GM18526 (cell line): Measurements from ENCODE around the gene ACBD3.

Experiments
- POLR2A ChIP-seq: IDR thresholded peaks from 3 replicates; pipeline ENCODE4 v1.6.1; 2011; ENCODE audit not compliant: insufficient read length; ENCODE audit errors: extremely low read depth

Gene ACBD3

GRCh38 chr1:226209307-226210059 lies 22.9 kb upstream of the ACBD3 start:
- TF ChIP-seq POLR2A = no peak

- TF ChIP-seq POLR2A = no peak
Observed at GRCh38 chr1:226207048-226207447, 20.5 kb upstream of the ACBD3 start.

GRCh38 chr1:226204198-226204597 lies 17.7 kb upstream of the ACBD3 start:
- no peak for TF ChIP-seq POLR2A

- TF ChIP-seq POLR2A = no peak
Observed at GRCh38 chr1:226203655-226204054, 17.1 kb upstream of the ACBD3 start.

- TF ChIP-seq POLR2A = no peak
Observed at GRCh38 chr1:226203240-226203639, 16.7 kb upstream of the ACBD3 start.

- TF ChIP-seq POLR2A = no peak
Observed at GRCh38 chr1:226202246-226202645, 15.7 kb upstream of the ACBD3 start.

GRCh38 chr1:226201029-226201593 lies 14.6 kb upstream of the ACBD3 start:
- no peak for TF ChIP-seq POLR2A

- no peak for TF ChIP-seq POLR2A
Observed at GRCh38 chr1:226199971-226200370, 13.4 kb upstream of the ACBD3 start.

GRCh38 chr1:226195144-226195543 lies 8.6 kb upstream of the ACBD3 start:
- TF ChIP-seq POLR2A = no peak

GRCh38 chr1:226187380-226187779 lies 839 bp upstream of the ACBD3 start:
- no peak for TF ChIP-seq POLR2A

- no peak for TF ChIP-seq POLR2A
Observed at GRCh38 chr1:226187019-226187322, 430 bp upstream of the ACBD3 start.

GRCh38 chr1:226185141-226186036 lies 1.2 kb downstream of the ACBD3 start:
- TF ChIP-seq POLR2A = no peak

GRCh38 chr1:226181996-226182714 lies 4.4 kb downstream of the ACBD3 start:
- no peak for TF ChIP-seq POLR2A

GRCh38 chr1:226176870-226177269 lies 9.7 kb downstream of the ACBD3 start:
- no peak for TF ChIP-seq POLR2A

GRCh38 chr1:226172589-226172988 lies 14.0 kb downstream of the ACBD3 start:
- TF ChIP-seq POLR2A = no peak
